Neural cell (in vitro differentiated cells): ENCODE measurements around the gene DLG2.

Experiments
- CTCF ChIP-seq: fragments of 450-650 bp; IDR thresholded peaks from 2 replicates; pipeline ENCODE4 v1.5.1; 2014; ENCODE audit warnings: antibody characterized with exemption, mild to moderate bottlenecking, moderate library complexity; ENCODE audit not compliant: poor library complexity, severe bottlenecking
- EZH2 ChIP-seq: fragments of 200-600, 300-800 bp; shearing (Covaris generic), sonication (generic); IDR thresholded peaks from 2 replicates; pipeline ENCODE4 v1.6.1; 2014; ENCODE audit warnings: antibody characterized with exemption, low read length, borderline replicate concordance, mild to moderate bottlenecking; ENCODE audit not compliant: insufficient read depth, poor library complexity, severe bottlenecking
- RAD21 ChIP-seq: fragments of 450-650 bp; conservative IDR thresholded peaks from 2 replicates; pipeline ENCODE4 v1.6.1; 2014; ENCODE audit warnings: antibody characterized with exemption, mild to moderate bottlenecking, moderate library complexity

DNA sequence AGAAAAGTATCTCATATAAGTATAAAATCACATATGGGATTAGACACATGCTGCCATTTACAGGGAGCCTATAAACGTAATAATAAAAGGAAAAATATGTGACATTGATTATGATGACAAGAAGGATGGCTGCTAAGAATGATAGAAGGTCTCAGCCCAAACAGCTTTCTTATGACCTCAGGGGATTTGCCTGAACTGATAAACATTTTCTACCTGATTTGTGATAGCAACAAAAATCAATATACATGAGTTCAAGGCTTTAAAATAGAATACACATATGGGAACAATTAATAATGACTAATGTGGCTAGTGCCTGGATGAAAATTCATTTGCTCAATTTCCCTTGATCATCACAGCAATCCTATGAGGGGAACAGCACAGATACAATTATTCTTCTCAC lies 1704.2 kb downstream of the DLG2 start:
- TF ChIP-seq RAD21 (no peak), CTCF (no peak), EZH2 (no peak)
